Measurements from ENCODE around the gene E2F1. TPM values are rescaled to one million over a fixed set of nuclear protein-coding genes. Genes with fewer than 3 reads are reported as not detected.
"Not testable (repeated sequence)": the region's sequence is repeated elsewhere in the genome, so short reads cannot be mapped to it uniquely, and the experiment has no call there.

Gene E2F1
- total RNA-seq, 1 experiment from 2014 or later, result 44.1 TPM

GRCh38 chr20:33713865-33714367 is 27.7 kb upstream of the E2F1 start:
- DNase-seq (ENCODE audit: low spot score), result no peak
- in situ Hi-C loops (cut with HindIII; ENCODE audit: low sequenced_read_pairs), result no loop called here

- no peak for DNase-seq (ENCODE audit: low spot score)
- in situ Hi-C loops (cut with HindIII; ENCODE audit: low sequenced_read_pairs), result no loop called here
These were observed 25.2 kb upstream of the E2F1 start for GRCh38 chr20:33711446-33711738.

- in situ Hi-C loops (cut with HindIII; ENCODE audit: low sequenced_read_pairs), result no loop called here
- no peak for DNase-seq (ENCODE audit: low spot score)
These were observed 24.7 kb upstream of the E2F1 start for GRCh38 chr20:33710681-33711445.

GRCh38 chr20:33709905-33710541 is 23.8 kb upstream of the E2F1 start:
- in situ Hi-C loops (cut with HindIII; ENCODE audit: low sequenced_read_pairs), result no loop called here

GRCh38 chr20:33709398-33709797 is 23.2 kb upstream of the E2F1 start:
- in situ Hi-C loops (cut with HindIII; ENCODE audit: low sequenced_read_pairs), result no loop called here

More at GRCh38 chr20:33709905-33710541, 23.8 kb upstream of the E2F1 start:
- DNase-seq (ENCODE audit: low spot score), result no peak

GRCh38 chr20:33707668-33708067 is 21.5 kb upstream of the E2F1 start:
- in situ Hi-C loops (cut with HindIII; ENCODE audit: low sequenced_read_pairs), result no loop called here

More at GRCh38 chr20:33709398-33709797, 23.2 kb upstream of the E2F1 start:
- no peak for DNase-seq (ENCODE audit: low spot score)

GRCh38 chr20:33704197-33704924 is 18.2 kb upstream of the E2F1 start:
- DNase-seq (ENCODE audit: low spot score), result no peak
- in situ Hi-C loops (cut with HindIII; ENCODE audit: low sequenced_read_pairs), result no loop called here

More at GRCh38 chr20:33707668-33708067, 21.5 kb upstream of the E2F1 start:
- no peak for DNase-seq (ENCODE audit: low spot score)

- no peak for DNase-seq (ENCODE audit: low spot score)
- in situ Hi-C loops (cut with HindIII; ENCODE audit: low sequenced_read_pairs), result no loop called here
These were observed 17.4 kb upstream of the E2F1 start for GRCh38 chr20:33703498-33704137.

- in situ Hi-C loops (cut with HindIII; ENCODE audit: low sequenced_read_pairs), result no loop called here
These were observed 16.7 kb upstream of the E2F1 start for GRCh38 chr20:33702861-33703260.

GRCh38 chr20:33701629-33702450 is 15.7 kb upstream of the E2F1 start:
- in situ Hi-C loops (cut with HindIII; ENCODE audit: low sequenced_read_pairs), result no loop called here
- DNase-seq (ENCODE audit: low spot score), result no peak

More at GRCh38 chr20:33702861-33703260, 16.7 kb upstream of the E2F1 start:
- DNase-seq (ENCODE audit: low spot score), result peak; percentile 97

GRCh38 chr20:33700696-33701441 is 14.7 kb upstream of the E2F1 start:
- DNase-seq (ENCODE audit: low spot score); in situ Hi-C loops (cut with HindIII; ENCODE audit: low sequenced_read_pairs): not testable (repeated sequence)

- in situ Hi-C loops (cut with HindIII; ENCODE audit: low sequenced_read_pairs); DNase-seq (ENCODE audit: low spot score): not testable (repeated sequence)
These were observed 12.8 kb upstream of the E2F1 start for GRCh38 chr20:33698966-33699365.

GRCh38 chr20:33697129-33697528 is 10.9 kb upstream of the E2F1 start:
- DNase-seq (ENCODE audit: low spot score), result no peak
- in situ Hi-C loops (cut with HindIII; ENCODE audit: low sequenced_read_pairs), result no loop called here

- in situ Hi-C loops (cut with HindIII; ENCODE audit: low sequenced_read_pairs), result no loop called here
These were observed 10.3 kb upstream of the E2F1 start for GRCh38 chr20:33696448-33696847.

GRCh38 chr20:33694639-33695012 is 8.4 kb upstream of the E2F1 start:
- in situ Hi-C loops (cut with HindIII; ENCODE audit: low sequenced_read_pairs), result no loop called here
- no peak for DNase-seq (ENCODE audit: low spot score)

More at GRCh38 chr20:33696448-33696847, 10.3 kb upstream of the E2F1 start:
- no peak for DNase-seq (ENCODE audit: low spot score)

- in situ Hi-C loops (cut with HindIII; ENCODE audit: low sequenced_read_pairs), result no loop called here
- DNase-seq (ENCODE audit: low spot score), result no peak
These were observed 7.8 kb upstream of the E2F1 start for GRCh38 chr20:33693741-33694638.

GRCh38 chr20:33693289-33693688 is 7.1 kb upstream of the E2F1 start:
- in situ Hi-C loops (cut with HindIII; ENCODE audit: low sequenced_read_pairs), result no loop called here
- no peak for DNase-seq (ENCODE audit: low spot score)
